ENCODE results near the gene PLG.

- no peak for TF ChIP-seq CTCF (conservative IDR thresholded peaks at IDR 0.05; ENCODE audit: low read length)
- TF ChIP-seq EZH2phosphoT487 (IDR thresholded peaks at IDR 0.05; ENCODE audit: borderline replicate concordance, low read depth, low read length) = no peak
These were observed 73.9 kb downstream of the PLG start for GRCh38 chr6:160775792-160776580.
